ENCODE measurements around the gene CCDC61. TPM values are rescaled to one million over a fixed set of nuclear protein-coding genes. Genes with fewer than 3 reads are reported as not detected.

CCDC61 gene
- total RNA-seq, 1 donor: 3.6 TPM

DNA sequence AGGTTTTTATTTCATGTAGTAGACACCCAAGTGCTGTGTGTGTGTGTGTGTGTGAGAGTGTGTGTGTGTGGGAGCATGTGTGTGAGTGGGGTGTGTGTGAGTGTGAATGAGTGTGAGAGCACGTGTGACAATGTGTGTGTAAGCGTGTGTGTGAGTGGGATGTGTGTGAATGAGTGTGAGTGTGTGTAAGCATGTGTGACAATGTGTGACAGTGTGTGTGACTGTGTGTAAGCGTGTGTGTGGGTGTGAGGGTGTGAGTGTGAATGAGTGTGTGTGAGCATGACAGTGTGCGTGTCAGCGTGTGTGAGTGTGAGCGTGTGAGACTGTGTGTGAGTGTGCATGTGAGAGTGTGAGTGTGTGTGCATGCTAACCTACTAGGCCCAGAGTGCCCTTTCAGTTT is 36.9 kb upstream of the CCDC61 start:
- H3K79me2 ChIP-seq (ENCODE audit: insufficient read depth, low read length): no peaks in the 10 kb centered on the region
- H3K9me3 ChIP-seq (ENCODE audit: low read depth, low read length): no peaks in the 10 kb centered on the region
- no peaks in the 10 kb centered on the region for H4K20me1 ChIP-seq (ENCODE audit: insufficient read depth, low read length)
- H3K36me3 ChIP-seq (ENCODE audit: insufficient read depth, low read length): no peaks in the 10 kb centered on the region
- H3K27me3 ChIP-seq (ENCODE audit: insufficient read depth, low read length): peaks cover 10% of the 10 kb centered on the region
- no peak for DNase-seq (ENCODE audit: insufficient read length, low spot score, missing footprints)
- no peak overlapping the region for H3K4me3 ChIP-seq (ENCODE audit: insufficient read depth, low read length)
- TF ChIP-seq, protein P1, sequence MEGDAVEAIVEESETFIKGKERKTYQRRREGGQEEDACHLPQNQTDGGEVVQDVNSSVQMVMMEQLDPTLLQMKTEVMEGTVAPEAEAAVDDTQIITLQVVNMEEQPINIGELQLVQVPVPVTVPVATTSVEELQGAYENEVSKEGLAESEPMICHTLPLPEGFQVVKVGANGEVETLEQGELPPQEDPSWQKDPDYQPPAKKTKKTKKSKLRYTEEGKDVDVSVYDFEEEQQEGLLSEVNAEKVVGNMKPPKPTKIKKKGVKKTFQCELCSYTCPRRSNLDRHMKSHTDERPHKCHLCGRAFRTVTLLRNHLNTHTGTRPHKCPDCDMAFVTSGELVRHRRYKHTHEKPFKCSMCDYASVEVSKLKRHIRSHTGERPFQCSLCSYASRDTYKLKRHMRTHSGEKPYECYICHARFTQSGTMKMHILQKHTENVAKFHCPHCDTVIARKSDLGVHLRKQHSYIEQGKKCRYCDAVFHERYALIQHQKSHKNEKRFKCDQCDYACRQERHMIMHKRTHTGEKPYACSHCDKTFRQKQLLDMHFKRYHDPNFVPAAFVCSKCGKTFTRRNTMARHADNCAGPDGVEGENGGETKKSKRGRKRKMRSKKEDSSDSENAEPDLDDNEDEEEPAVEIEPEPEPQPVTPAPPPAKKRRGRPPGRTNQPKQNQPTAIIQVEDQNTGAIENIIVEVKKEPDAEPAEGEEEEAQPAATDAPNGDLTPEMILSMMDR (IDR thresholded peaks at IDR 0.05; ENCODE audit: extremely low read depth, low read depth, low read length): no peak
- H3K4me2 ChIP-seq (ENCODE audit: insufficient read depth, low read length): no peak overlapping the region
- no peak overlapping the region for H3K27ac ChIP-seq (ENCODE audit: low read depth, low read length)
- H3K4me1 ChIP-seq (ENCODE audit: insufficient read depth, low read length): no peaks in the 10 kb centered on the region
- H2AFZ ChIP-seq (ENCODE audit: low read length): no peak overlapping the region

DNA sequence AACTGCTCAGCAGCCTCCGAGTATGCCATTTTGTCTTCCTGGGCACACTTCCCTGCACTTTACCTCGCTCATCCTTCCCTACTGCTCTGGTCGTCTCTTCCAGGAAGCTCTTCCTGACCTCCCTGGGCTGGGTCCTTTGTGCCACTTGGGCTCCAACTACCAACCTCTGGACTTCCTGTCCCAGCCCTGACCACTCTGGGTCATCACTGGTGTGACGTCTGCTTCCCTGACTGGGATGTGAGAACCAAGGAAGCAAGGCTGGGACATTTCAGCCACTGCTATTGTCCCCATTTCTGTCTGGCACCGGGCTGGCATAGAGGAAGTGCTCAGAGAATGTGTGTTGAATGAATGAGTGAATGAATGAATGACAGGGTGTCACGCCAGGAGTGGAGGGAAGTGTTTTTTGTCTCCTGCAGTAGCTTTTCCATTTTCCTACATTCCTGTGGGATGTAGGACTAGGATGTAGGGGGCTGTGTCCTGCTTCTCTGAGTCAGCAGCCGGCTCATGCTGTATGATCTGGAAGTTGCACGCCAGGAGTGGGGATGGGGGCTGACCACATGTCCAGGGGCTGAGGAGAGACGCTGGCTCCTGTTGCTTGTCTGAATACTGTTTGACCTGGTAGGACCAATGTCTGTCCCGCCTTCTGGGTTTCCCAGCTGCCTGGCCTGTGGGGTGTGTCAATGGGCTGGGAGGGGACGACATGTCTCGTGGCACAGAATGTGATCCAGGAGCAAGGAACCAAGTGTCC is 36.3 kb upstream of the CCDC61 start:
- H3K4me3 ChIP-seq (ENCODE audit: insufficient read depth, low read length): no peak overlapping the region
- H4K20me1 ChIP-seq (ENCODE audit: insufficient read depth, low read length): no peaks in the 10 kb centered on the region
- no peak overlapping the region for H3K4me2 ChIP-seq (ENCODE audit: insufficient read depth, low read length)
- peaks cover 10% of the 10 kb centered on the region for H3K27me3 ChIP-seq (ENCODE audit: insufficient read depth, low read length)
- TF ChIP-seq, protein P1 (IDR thresholded peaks at IDR 0.05; ENCODE audit: extremely low read depth, low read depth, low read length): no peak
- peak; percentile 52 for DNase-seq (ENCODE audit: insufficient read length, low spot score, missing footprints)
- H3K36me3 ChIP-seq (ENCODE audit: insufficient read depth, low read length): no peaks in the 10 kb centered on the region
- H3K9me3 ChIP-seq (ENCODE audit: low read depth, low read length): no peaks in the 10 kb centered on the region
- H3K27ac ChIP-seq (ENCODE audit: low read depth, low read length): no peak overlapping the region
- no peaks in the 10 kb centered on the region for H3K4me1 ChIP-seq (ENCODE audit: insufficient read depth, low read length)
- no peaks in the 10 kb centered on the region for H3K79me2 ChIP-seq (ENCODE audit: insufficient read depth, low read length)
- H2AFZ ChIP-seq (ENCODE audit: low read length): no peak overlapping the region

DNA sequence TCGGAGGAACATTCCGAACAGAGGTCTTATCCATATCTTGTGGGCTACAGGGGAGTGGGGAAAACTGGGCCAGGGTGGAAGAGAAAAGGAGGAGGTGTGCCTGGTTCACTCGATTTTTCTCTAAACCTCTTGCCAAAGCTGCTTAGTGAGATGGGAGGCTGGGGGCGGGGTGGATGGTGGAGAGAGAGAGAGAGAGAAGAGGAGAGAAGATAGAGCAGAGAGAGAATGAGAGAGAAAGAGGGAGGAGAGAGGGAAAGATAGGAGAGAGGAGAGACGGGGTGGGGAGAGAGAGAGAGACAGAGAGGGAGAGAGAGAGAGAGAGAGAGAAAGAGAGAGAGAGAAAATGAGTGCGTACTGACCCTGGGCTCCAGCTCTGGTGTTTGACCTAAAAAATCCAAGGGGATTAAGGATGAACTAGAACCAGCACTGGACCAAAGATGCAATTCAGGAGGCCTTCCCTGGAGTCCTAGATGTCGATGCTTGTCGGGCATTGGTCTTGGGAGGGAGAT is 35.7 kb upstream of the CCDC61 start:
- H3K27ac ChIP-seq (ENCODE audit: low read depth, low read length): no peak overlapping the region
- H4K20me1 ChIP-seq (ENCODE audit: insufficient read depth, low read length): no peaks in the 10 kb centered on the region
- H3K79me2 ChIP-seq (ENCODE audit: insufficient read depth, low read length): no peaks in the 10 kb centered on the region
- no peaks in the 10 kb centered on the region for H3K9me3 ChIP-seq (ENCODE audit: low read depth, low read length)
- H3K27me3 ChIP-seq (ENCODE audit: insufficient read depth, low read length): peaks cover 10% of the 10 kb centered on the region
- no peak overlapping the region for H3K4me3 ChIP-seq (ENCODE audit: insufficient read depth, low read length)
- DNase-seq (ENCODE audit: insufficient read length, low spot score, missing footprints): peak; percentile 51
- TF ChIP-seq, protein P1 (IDR thresholded peaks at IDR 0.05; ENCODE audit: extremely low read depth, low read depth, low read length): no peak
- no peak overlapping the region for H2AFZ ChIP-seq (ENCODE audit: low read length)
- no peak overlapping the region for H3K4me2 ChIP-seq (ENCODE audit: insufficient read depth, low read length)
- H3K36me3 ChIP-seq (ENCODE audit: insufficient read depth, low read length): no peaks in the 10 kb centered on the region
- no peaks in the 10 kb centered on the region for H3K4me1 ChIP-seq (ENCODE audit: insufficient read depth, low read length)

DNA sequence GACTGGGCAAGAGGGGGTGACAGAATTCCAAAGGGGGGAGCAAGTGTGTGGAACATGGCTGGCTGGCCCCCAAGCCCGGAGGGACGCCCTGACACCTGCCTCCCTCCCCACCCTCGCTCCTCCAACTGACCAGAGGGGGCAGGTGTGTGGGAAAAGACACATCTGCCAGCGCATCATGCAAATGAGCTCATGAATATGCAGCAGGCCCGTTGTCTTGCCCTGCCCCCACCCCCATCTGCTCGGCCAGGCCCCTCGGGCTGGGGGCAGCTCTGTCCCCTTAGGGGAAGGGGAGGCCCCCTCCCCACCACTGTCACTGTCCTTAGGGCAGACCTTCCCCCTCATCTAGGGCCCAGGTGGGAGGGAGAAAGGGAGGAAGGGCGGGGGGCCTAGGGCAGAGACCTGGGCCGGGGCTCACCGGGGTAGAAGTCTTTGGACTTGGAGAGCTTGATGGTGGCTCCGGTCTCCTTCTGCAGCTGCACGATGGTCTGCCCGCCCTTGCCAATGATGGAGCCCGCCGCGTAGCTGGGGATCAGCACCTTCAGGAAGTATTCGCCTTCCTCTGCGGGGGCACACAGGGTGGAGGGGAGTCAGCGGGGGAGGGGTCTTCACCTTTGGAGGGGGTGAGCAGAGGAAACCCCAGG is 34.6 kb upstream of the CCDC61 start:
- Histone ChIP-seq H2AFZ (ENCODE audit: low read length) (no peak overlapping the region), H3K36me3 (ENCODE audit: insufficient read depth, low read length) (no peaks in the 10 kb centered on the region), H4K20me1 (ENCODE audit: insufficient read depth, low read length) (no peaks in the 10 kb centered on the region), H3K4me2 (ENCODE audit: insufficient read depth, low read length) (no peak overlapping the region), H3K27ac (ENCODE audit: low read depth, low read length) (no peak overlapping the region), H3K27me3 (ENCODE audit: insufficient read depth, low read length) (peaks cover 14% of the 10 kb centered on the region), H3K4me1 (ENCODE audit: insufficient read depth, low read length) (no peaks in the 10 kb centered on the region), H3K79me2 (ENCODE audit: insufficient read depth, low read length) (no peaks in the 10 kb centered on the region), H3K9me3 (ENCODE audit: low read depth, low read length) (no peaks in the 10 kb centered on the region), H3K4me3 (ENCODE audit: insufficient read depth, low read length) (no peak overlapping the region)
- TF ChIP-seq, protein P1 (IDR thresholded peaks at IDR 0.05; ENCODE audit: extremely low read depth, low read depth, low read length): no peak
- DNase-seq (ENCODE audit: insufficient read length, low spot score, missing footprints): peak; percentile 37
